ENCODE data around the gene PDX1. TPM values are rescaled to one million over a fixed set of nuclear protein-coding genes. Genes with fewer than 3 reads are reported as not detected.

Gene PDX1
- total RNA-seq, 1 experiment from 2014 or later, result 3.4 TPM

DNA sequence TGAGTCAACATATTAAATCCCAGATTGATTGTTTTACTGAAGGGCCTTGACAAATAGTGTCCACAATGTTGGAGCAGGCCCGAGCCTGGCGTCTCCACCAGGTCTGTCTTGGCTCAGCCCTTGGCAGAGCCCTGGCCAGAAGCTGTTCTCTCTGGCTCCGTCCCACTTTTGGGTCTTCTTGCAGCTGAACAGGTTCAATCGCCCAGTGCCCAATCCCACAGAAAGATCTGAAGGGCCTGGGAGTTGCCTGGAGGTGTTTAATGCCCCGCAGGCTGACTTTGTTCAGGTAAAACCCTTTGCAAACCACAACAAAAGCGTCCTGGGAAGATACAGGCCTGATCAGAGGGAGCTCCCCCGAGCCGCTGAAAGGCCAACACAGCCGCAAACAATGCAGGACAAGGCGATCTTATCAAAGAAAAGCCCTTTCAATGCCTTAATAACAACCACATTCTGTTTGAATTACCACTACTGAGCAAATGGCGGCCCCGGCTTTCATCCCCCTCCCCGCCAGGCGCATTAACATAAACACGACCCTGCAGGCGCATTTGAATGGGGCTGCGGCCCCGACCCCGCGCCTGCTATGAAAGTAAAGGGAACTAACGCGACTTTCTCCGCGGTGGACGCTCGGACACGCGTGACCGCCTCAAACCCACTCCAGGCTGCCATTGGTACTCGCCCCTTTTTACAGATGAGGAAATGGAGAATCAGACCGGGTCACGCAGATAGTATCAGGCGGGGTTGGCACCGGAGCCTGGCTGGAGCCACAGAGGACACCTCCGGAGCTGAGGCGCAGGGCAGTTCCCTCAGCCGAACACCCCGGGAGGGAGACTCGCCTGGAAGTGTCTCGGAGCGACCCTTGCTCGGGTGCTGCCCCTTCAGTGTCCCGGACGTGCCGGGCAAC, 46.2 kb downstream of the PDX1 start:
- no TSS peak for BruUV-seq (replicated peaks)
- Histone ChIP-seq H3K9me3 (ENCODE audit: control insufficient read depth, insufficient read depth, low read depth, low read length) (no peaks in the 10 kb centered on the region), H3K27me3 (ENCODE audit: control insufficient read depth, insufficient read depth, low read length) (no peaks in the 10 kb centered on the region), H3K4me1 (ENCODE audit: control insufficient read depth, insufficient read depth, low read length) (peaks cover 26% of the 10 kb centered on the region), H3K27ac (ENCODE audit: low read length) (peak overlapping the region; percentile 51), H3K36me3 (ENCODE audit: control insufficient read depth, insufficient read depth, low read length) (no peaks in the 10 kb centered on the region; the same call in 1 of the 2 replicates), H3K4me3 (ENCODE audit: low read depth in 2 of 2, low read length in 2 of 2) (peak overlapping the region; percentile 51 to 53)
- ChIA-PET CTCF (interaction anchor here (0.7 kb wide), 1 partner anchor 134 kb away, joined by 3 read pairs; no protein-coding TSS in a partner anchor), POLR2A (no interaction called here)
- ATAC-seq (no peak), DNase-seq (ENCODE audit: low read depth, low spot score) (no peak)
- in situ Hi-C loops (cut with HindIII; ENCODE audit: low pct_unique_long_range_greater_than_20kb, low sequenced_read_pairs), result loop anchor here (25.0 kb wide), 1 partner anchor 129 kb away; no protein-coding TSS in a partner anchor
- TF ChIP-seq REST (IDR thresholded peaks at IDR 0.05; ENCODE audit: insufficient read depth in 1 of 2, low read depth in 2 of 2, low read length in 1 of 2) (no peak), TCF7L2 (IDR thresholded peaks at IDR 0.05; ENCODE audit: low read depth, low read length) (peak; percentile 92), CTCF (IDR thresholded peaks at IDR 0.05) (no peak), POLR2AphosphoS5 (IDR thresholded peaks at IDR 0.05; ENCODE audit: low read depth, low read length) (no peak), SIN3A (IDR thresholded peaks at IDR 0.05; ENCODE audit: borderline replicate concordance, insufficient read depth, low read depth, low read length) (no peak)
- intact Hi-C loops (cut with micrococcal nuclease; ENCODE audit: unreplicated experiment), result no loop called here

- Histone ChIP-seq H3K27ac (ENCODE audit: low read length) (peak overlapping the region; percentile 51), H3K27me3 (ENCODE audit: control insufficient read depth, insufficient read depth, low read length) (no peaks in the 10 kb centered on the region), H3K4me3 (ENCODE audit: low read depth in 2 of 2, low read length in 2 of 2) (peak overlapping the region; percentile 51 to 53), H3K36me3 (ENCODE audit: control insufficient read depth, insufficient read depth, low read length) (no peaks in the 10 kb centered on the region; the same call in 1 of the 2 replicates), H3K4me1 (ENCODE audit: control insufficient read depth, insufficient read depth, low read length) (peaks cover 22% of the 10 kb centered on the region), H3K9me3 (ENCODE audit: control insufficient read depth, insufficient read depth, low read depth, low read length) (no peaks in the 10 kb centered on the region)
- intact Hi-C loops (cut with micrococcal nuclease; ENCODE audit: unreplicated experiment), result no loop called here
- DNase-seq (ENCODE audit: low read depth, low spot score) (no peak), ATAC-seq (no peak)
- POLR2A ChIA-PET, result no interaction called here
- CTCF ChIA-PET, result interaction anchor here (0.6 kb wide), 1 partner anchor 10 kb away, joined by 4 read pairs; no protein-coding TSS in a partner anchor
- no TSS peak for BruUV-seq (replicated peaks)
- in situ Hi-C loops (cut with HindIII; ENCODE audit: low pct_unique_long_range_greater_than_20kb, low sequenced_read_pairs), result loop anchor here (25.0 kb wide), 1 partner anchor 129 kb away; no protein-coding TSS in a partner anchor
- TF ChIP-seq SIN3A (IDR thresholded peaks at IDR 0.05; ENCODE audit: borderline replicate concordance, insufficient read depth, low read depth, low read length), result no peak
- TF ChIP-seq POLR2AphosphoS5 (IDR thresholded peaks at IDR 0.05; ENCODE audit: low read depth, low read length), result no peak
- TF ChIP-seq TCF7L2 (IDR thresholded peaks at IDR 0.05; ENCODE audit: low read depth, low read length), result no peak
- TF ChIP-seq REST (IDR thresholded peaks at IDR 0.05; ENCODE audit: insufficient read depth in 1 of 2, low read depth in 2 of 2, low read length in 1 of 2), result no peak
- TF ChIP-seq CTCF (IDR thresholded peaks at IDR 0.05), result no peak
Observed at GRCh38 chr13:27966641-27967202, 46.9 kb downstream of the PDX1 start.
